OCI-LY7 (cell line): ENCODE measurements around the gene LAMC1.

Source experiments
- CTCF ChIP-seq: fragments of 200-600 bp; sonication (generic); conservative IDR thresholded peaks from 2 replicates; pipeline ENCODE4 v1.5.1; 2014; ENCODE audit warnings: mild to moderate bottlenecking, antibody characterized with exemption, low read length, moderate library complexity, mixed read lengths
- EZH2phosphoT487 ChIP-seq: fragments of 200-600 bp; sonication (generic); IDR thresholded peaks from 2 replicates; pipeline ENCODE4 v1.6.1; 2018; ENCODE audit warnings: low read depth, borderline replicate concordance, mild to moderate bottlenecking, mixed run types, antibody characterized with exemption, low read length, moderate library complexity, mixed read lengths

GRCh38 chr1:183186841-183187240 is 163.6 kb downstream of the LAMC1 start:
- TF ChIP-seq CTCF, result no peak
- TF ChIP-seq EZH2phosphoT487, result no peak
